ENCODE measurements around the gene DVL1.

GRCh38 chr1:1361233-1361981 lies 12.2 kb upstream of the DVL1 start:
- TF ChIP-seq, protein P1, sequence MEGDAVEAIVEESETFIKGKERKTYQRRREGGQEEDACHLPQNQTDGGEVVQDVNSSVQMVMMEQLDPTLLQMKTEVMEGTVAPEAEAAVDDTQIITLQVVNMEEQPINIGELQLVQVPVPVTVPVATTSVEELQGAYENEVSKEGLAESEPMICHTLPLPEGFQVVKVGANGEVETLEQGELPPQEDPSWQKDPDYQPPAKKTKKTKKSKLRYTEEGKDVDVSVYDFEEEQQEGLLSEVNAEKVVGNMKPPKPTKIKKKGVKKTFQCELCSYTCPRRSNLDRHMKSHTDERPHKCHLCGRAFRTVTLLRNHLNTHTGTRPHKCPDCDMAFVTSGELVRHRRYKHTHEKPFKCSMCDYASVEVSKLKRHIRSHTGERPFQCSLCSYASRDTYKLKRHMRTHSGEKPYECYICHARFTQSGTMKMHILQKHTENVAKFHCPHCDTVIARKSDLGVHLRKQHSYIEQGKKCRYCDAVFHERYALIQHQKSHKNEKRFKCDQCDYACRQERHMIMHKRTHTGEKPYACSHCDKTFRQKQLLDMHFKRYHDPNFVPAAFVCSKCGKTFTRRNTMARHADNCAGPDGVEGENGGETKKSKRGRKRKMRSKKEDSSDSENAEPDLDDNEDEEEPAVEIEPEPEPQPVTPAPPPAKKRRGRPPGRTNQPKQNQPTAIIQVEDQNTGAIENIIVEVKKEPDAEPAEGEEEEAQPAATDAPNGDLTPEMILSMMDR (IDR thresholded peaks at IDR 0.05; ENCODE audit: low read depth, low read length), result no peak
- TF ChIP-seq POLR2A (IDR thresholded peaks at IDR 0.05; ENCODE audit: extremely low read depth, insufficient read length) (no peak), MAX (IDR thresholded peaks at IDR 0.05; ENCODE audit: low read depth, low read length) (no peak)

Data from NB4 (cell line).